ENCODE results near the gene STXBP6.

GRCh38 chr14:24995016-24995415 is 54.9 kb downstream of the STXBP6 start:
- no peak for TF ChIP-seq POLR2A (IDR thresholded peaks at IDR 0.05)
- TF ChIP-seq CTCF (IDR thresholded peaks at IDR 0.05 in 4 of 5, conservative IDR thresholded peaks at IDR 0.05 in 1 of 5), result no peak
